ENCODE data around the gene PCDHB1. TPM values are rescaled to one million over a fixed set of nuclear protein-coding genes. Genes with fewer than 3 reads are reported as not detected.

PCDHB1 gene
- total RNA-seq, result 0.09 TPM

- no peak for DNase-seq (ENCODE audit: low spot score)
- intact Hi-C loops (cut with DNase I), result no loop called here
- ATAC-seq, result no peak
Observed at GRCh38 chr5:141050622-141051520, at the start of gene PCDHB1. PCDHB1 (plus strand) TSS chr5:141051374; CDS start chr5:141051471, 97 bp downstream.

- no peak for ATAC-seq
- no peak for DNase-seq (ENCODE audit: low spot score)
- intact Hi-C loops (cut with DNase I), result no loop called here
Observed at GRCh38 chr5:141001446-141001843, 49.7 kb upstream of the PCDHB1 start.

GRCh38 chr5:141001844-141002604, 49.1 kb upstream of the PCDHB1 start:
- DNase-seq (ENCODE audit: low spot score), result peak; percentile 59
- peak; percentile 44 for ATAC-seq
- intact Hi-C loops (cut with DNase I), result no loop called here

GRCh38 chr5:141002605-141002965, 48.6 kb upstream of the PCDHB1 start:
- no peak for DNase-seq (ENCODE audit: low spot score)
- ATAC-seq, result no peak
- intact Hi-C loops (cut with DNase I), result no loop called here

GRCh38 chr5:141003031-141003430, 48.1 kb upstream of the PCDHB1 start:
- DNase-seq (ENCODE audit: low spot score), result no peak
- intact Hi-C loops (cut with DNase I), result no loop called here
- no peak for ATAC-seq

- DNase-seq (ENCODE audit: low spot score), result no peak
- intact Hi-C loops (cut with DNase I), result no loop called here
- no peak for ATAC-seq
Observed at GRCh38 chr5:141003791-141004611, 47.2 kb upstream of the PCDHB1 start.

GRCh38 chr5:141007791-141008190, 43.4 kb upstream of the PCDHB1 start:
- no peak for DNase-seq (ENCODE audit: low spot score)
- intact Hi-C loops (cut with DNase I), result no loop called here

GRCh38 chr5:141010047-141010793, 41.0 kb upstream of the PCDHB1 start:
- DNase-seq (ENCODE audit: low spot score) (no peak), ATAC-seq (no peak)
- intact Hi-C loops (cut with DNase I), result no loop called here

More at GRCh38 chr5:141007791-141008190, 43.4 kb upstream of the PCDHB1 start:
- ATAC-seq, result no peak

- intact Hi-C loops (cut with DNase I), result no loop called here
- ATAC-seq (no peak), DNase-seq (ENCODE audit: low spot score) (no peak)
Observed at GRCh38 chr5:141017943-141018342, 33.2 kb upstream of the PCDHB1 start.

GRCh38 chr5:141022384-141022783, 28.8 kb upstream of the PCDHB1 start:
- intact Hi-C loops (cut with DNase I), result no loop called here
- DNase-seq (ENCODE audit: low spot score) (no peak), ATAC-seq (no peak)

GRCh38 chr5:141031006-141031405, 20.2 kb upstream of the PCDHB1 start:
- DNase-seq (ENCODE audit: low spot score), result no peak
- no peak for ATAC-seq
- intact Hi-C loops (cut with DNase I), result no loop called here

- intact Hi-C loops (cut with DNase I), result no loop called here
- DNase-seq (ENCODE audit: low spot score) (no peak), ATAC-seq (no peak)
Observed at GRCh38 chr5:141032626-141033025, 18.5 kb upstream of the PCDHB1 start.

- no peak for DNase-seq (ENCODE audit: low spot score)
- intact Hi-C loops (cut with DNase I), result no loop called here
- ATAC-seq, result no peak
Observed at GRCh38 chr5:141039061-141039460, 12.1 kb upstream of the PCDHB1 start.

GRCh38 chr5:141039517-141039916, 11.7 kb upstream of the PCDHB1 start:
- DNase-seq (ENCODE audit: low spot score) (no peak), ATAC-seq (no peak)
- intact Hi-C loops (cut with DNase I), result no loop called here

- intact Hi-C loops (cut with DNase I), result no loop called here
- DNase-seq (ENCODE audit: low spot score), result peak; percentile 62
Observed at GRCh38 chr5:141040093-141040770, 10.9 kb upstream of the PCDHB1 start.

GRCh38 chr5:141040771-141041426, 10.3 kb upstream of the PCDHB1 start:
- DNase-seq (ENCODE audit: low spot score) (peak; percentile 95), ATAC-seq (peak; percentile 99)
- intact Hi-C loops (cut with DNase I), result no loop called here

More at GRCh38 chr5:141040093-141040770, 10.9 kb upstream of the PCDHB1 start:
- peak; percentile 63 for ATAC-seq

- DNase-seq (ENCODE audit: low spot score) (no peak), ATAC-seq (no peak)
- intact Hi-C loops (cut with DNase I), result no loop called here
Observed at GRCh38 chr5:141041427-141041785, 9.8 kb upstream of the PCDHB1 start.

- no peak for DNase-seq (ENCODE audit: low spot score)
- intact Hi-C loops (cut with DNase I), result no loop called here
- ATAC-seq, result no peak
Observed at GRCh38 chr5:141042555-141042954, 8.6 kb upstream of the PCDHB1 start.

Data from sciatic nerve (tissue), 2 donors.